Measurements from ENCODE around the gene SHROOM3. TPM values are rescaled to one million over a fixed set of nuclear protein-coding genes. Genes with fewer than 3 reads are reported as not detected.

Gene SHROOM3
- total RNA-seq, 2 experiments from 2014 or later = not detected

DNA sequence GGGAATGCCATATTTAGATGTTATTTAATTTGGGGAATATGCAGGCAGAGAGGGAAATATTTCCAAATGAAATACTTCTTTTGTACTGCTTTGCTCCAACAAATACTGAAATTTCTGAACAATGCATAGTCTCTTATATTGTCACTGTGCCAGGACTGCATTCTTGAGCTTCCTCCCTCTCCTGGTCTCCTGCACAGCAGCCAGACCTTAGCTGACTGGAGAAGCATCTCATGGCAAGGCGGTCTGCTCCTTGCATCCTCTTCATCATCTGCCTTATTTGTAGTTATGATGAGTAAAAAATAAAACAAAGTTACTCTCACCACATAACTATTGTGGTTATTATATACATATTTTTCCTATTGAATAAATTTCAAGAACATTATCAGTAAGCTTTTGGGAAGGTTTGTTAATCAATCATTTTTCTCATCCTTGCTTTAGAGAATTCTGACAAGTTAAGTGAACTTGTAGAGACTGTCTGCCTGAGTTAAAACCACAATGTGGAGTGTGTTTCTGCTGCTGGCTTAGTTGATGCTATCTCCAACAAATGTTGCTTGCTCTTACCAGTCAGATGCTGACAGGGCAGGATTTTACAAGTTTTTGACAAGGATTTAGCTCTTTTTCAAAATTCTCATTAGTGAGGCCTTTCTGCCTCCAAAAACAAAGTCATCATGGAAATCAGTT lies 309.4 kb downstream of the SHROOM3 start:
- no peaks in the 10 kb centered on the region for H3K36me3 Mint-ChIP-seq (ENCODE audit: low read depth)
- POLR2A ChIA-PET = no interaction called here
- peaks cover 2% of the 10 kb centered on the region for H3K27me3 Mint-ChIP-seq
- H3K9me3 Mint-ChIP-seq = no peaks in the 10 kb centered on the region
- CTCF ChIA-PET = no interaction called here
- no peak overlapping the region for H3K27ac Mint-ChIP-seq
- H3K4me1 Mint-ChIP-seq = no peaks in the 10 kb centered on the region
- no peak for DNase-seq
- no peak overlapping the region for H3K4me3 Mint-ChIP-seq

DNA sequence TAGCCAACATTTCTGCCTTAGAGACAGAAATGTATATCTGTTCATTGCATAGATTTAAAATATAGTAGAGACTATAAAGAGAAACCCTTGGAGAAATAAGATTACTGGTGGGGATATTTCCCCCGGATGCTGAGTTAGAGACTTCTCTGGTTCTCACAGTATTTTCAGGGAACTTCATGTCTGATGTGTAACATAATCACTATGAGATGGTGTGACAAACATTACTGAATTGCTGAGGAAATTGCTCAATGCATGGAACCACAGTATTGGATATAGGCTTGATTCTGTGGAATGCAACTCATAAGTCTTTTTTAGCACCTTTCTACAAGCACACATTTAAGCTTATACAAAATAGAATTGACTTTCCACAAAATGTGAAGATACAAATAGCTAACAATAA lies 310.2 kb downstream of the SHROOM3 start:
- Mint-ChIP-seq H3K4me3 (no peak overlapping the region), H3K27ac (no peak overlapping the region), H3K4me1 (no peaks in the 10 kb centered on the region), H3K9me3 (no peaks in the 10 kb centered on the region), H3K27me3 (peaks cover 8% of the 10 kb centered on the region), H3K36me3 (ENCODE audit: low read depth) (no peaks in the 10 kb centered on the region)
- no peak for DNase-seq
- ChIA-PET CTCF (interaction anchor here (0.6 to 1.0 kb wide), 2 partner anchors 12 to 276 kb away, joined by 4 read pairs; no protein-coding TSS in a partner anchor), POLR2A (no interaction called here)

GRCh38 chr4:76747563-76747962 lies 312.5 kb downstream of the SHROOM3 start:
- H3K36me3 Mint-ChIP-seq (ENCODE audit: low read depth) = no peaks in the 10 kb centered on the region
- peaks cover 20% of the 10 kb centered on the region for H3K27me3 Mint-ChIP-seq
- H3K27ac Mint-ChIP-seq = no peak overlapping the region
- ChIA-PET CTCF (no interaction called here), POLR2A (interaction anchor here (0.7 kb wide), 1 partner anchor 532 kb away, joined by 5 read pairs; no protein-coding TSS in a partner anchor)
- no peaks in the 10 kb centered on the region for H3K9me3 Mint-ChIP-seq
- DNase-seq = no peak
- no peak overlapping the region for H3K4me3 Mint-ChIP-seq
- no peaks in the 10 kb centered on the region for H3K4me1 Mint-ChIP-seq

DNA sequence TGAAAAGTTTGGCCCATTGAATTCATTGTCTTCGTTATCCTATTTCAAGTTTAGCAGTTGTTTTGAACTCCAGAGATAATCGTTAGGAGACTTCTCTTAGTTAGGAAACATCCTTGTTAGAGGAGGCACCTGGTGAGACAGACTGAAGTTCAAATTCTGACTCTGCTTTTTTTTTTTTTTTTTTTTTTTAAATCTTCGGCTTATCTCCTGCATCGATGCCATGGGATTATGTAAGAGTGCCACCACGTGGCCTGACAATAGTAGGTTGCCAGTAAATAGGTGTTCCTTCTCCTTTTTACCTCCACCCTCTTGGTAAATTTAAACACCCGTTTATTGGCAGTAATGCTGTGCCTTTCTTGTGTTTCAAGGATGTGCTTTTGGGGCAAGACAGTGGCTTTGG lies 313.6 kb downstream of the SHROOM3 start:
- Mint-ChIP-seq H3K27me3 (peaks cover 24% of the 10 kb centered on the region), H3K4me1 (peaks cover 2% of the 10 kb centered on the region), H3K4me3 (no peak overlapping the region), H3K9me3 (no peaks in the 10 kb centered on the region), H3K36me3 (ENCODE audit: low read depth) (no peaks in the 10 kb centered on the region), H3K27ac (no peak overlapping the region)
- peak; percentile 42 for DNase-seq
- CTCF ChIA-PET = no interaction called here
- POLR2A ChIA-PET = no interaction called here

GRCh38 chr4:76749355-76749754 lies 314.3 kb downstream of the SHROOM3 start:
- CTCF ChIA-PET = no interaction called here
- POLR2A ChIA-PET = no interaction called here

GRCh38 chr4:76750716-76751115 lies 315.7 kb downstream of the SHROOM3 start:
- POLR2A ChIA-PET = no interaction called here
- Mint-ChIP-seq H3K4me3 (no peak overlapping the region), H3K4me1 (peaks cover 2% of the 10 kb centered on the region), H3K36me3 (ENCODE audit: low read depth) (no peaks in the 10 kb centered on the region), H3K9me3 (no peaks in the 10 kb centered on the region), H3K27ac (no peak overlapping the region), H3K27me3 (peaks cover 24% of the 10 kb centered on the region)
- DNase-seq = no peak
- CTCF ChIA-PET = no interaction called here

More at GRCh38 chr4:76749355-76749754, 314.3 kb downstream of the SHROOM3 start:
- Mint-ChIP-seq H3K27ac (no peak overlapping the region), H3K36me3 (ENCODE audit: low read depth) (no peaks in the 10 kb centered on the region), H3K4me1 (peaks cover 2% of the 10 kb centered on the region), H3K27me3 (peaks cover 24% of the 10 kb centered on the region), H3K4me3 (no peak overlapping the region), H3K9me3 (no peaks in the 10 kb centered on the region)
- no peak for DNase-seq

- no peaks in the 10 kb centered on the region for H3K36me3 Mint-ChIP-seq (ENCODE audit: low read depth)
- H3K27ac Mint-ChIP-seq = no peak overlapping the region
- H3K27me3 Mint-ChIP-seq = peaks cover 24% of the 10 kb centered on the region
These were observed 316.7 kb downstream of the SHROOM3 start for GRCh38 chr4:76751612-76752343.

DNA sequence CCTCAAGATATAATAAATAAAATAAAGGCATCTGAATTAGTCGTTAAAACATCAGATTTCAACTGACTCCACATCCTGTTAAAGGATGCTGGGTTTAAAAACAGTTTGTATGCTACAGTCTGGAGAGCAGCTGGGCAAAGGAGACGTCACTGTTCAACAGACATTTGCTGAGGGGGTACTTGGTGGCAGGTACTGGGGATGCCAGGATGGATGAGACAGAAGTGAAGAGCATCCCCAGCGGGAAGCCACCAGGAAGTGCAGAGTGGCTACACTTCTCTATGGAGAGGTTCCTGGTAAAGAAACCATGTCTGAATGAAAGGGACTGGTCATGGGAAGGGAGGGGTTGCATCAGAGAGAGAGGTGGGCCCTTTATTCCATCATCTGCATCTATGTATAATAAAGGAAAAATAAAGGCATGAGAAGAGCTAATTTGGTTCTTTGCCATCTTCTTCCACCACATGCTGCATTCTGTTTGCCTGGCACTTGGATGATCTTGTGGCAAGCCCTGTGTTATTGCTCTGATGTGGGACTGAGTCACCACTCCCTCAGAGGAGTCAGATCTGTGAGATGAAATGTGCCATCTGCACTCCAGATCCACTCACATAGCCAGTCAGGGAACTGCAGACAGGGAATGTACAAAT lies 318.0 kb downstream of the SHROOM3 start:
- Mint-ChIP-seq H3K4me3 (no peak overlapping the region), H3K9me3 (no peaks in the 10 kb centered on the region), H3K27me3 (peaks cover 24% of the 10 kb centered on the region), H3K4me1 (peaks cover 3% of the 10 kb centered on the region), H3K36me3 (ENCODE audit: low read depth) (no peaks in the 10 kb centered on the region), H3K27ac (no peak overlapping the region)
- POLR2A ChIA-PET = no interaction called here
- no peak for DNase-seq
- CTCF ChIA-PET = interaction anchor here (0.5 kb wide), 1 partner anchor 126 kb away, joined by 3 read pairs; no protein-coding TSS in a partner anchor

More at GRCh38 chr4:76751612-76752343, 316.7 kb downstream of the SHROOM3 start:
- Mint-ChIP-seq H3K9me3 (no peaks in the 10 kb centered on the region), H3K4me1 (peaks cover 2% of the 10 kb centered on the region), H3K4me3 (no peak overlapping the region)
- POLR2A ChIA-PET = no interaction called here
- CTCF ChIA-PET = no interaction called here
- DNase-seq = no peak

- Mint-ChIP-seq H3K4me3 (no peak overlapping the region), H3K27ac (no peak overlapping the region), H3K36me3 (ENCODE audit: low read depth) (no peaks in the 10 kb centered on the region), H3K4me1 (peaks cover 3% of the 10 kb centered on the region), H3K27me3 (peaks cover 24% of the 10 kb centered on the region), H3K9me3 (no peaks in the 10 kb centered on the region)
- ChIA-PET CTCF (no interaction called here), POLR2A (no interaction called here)
- DNase-seq = no peak
These were observed 318.8 kb downstream of the SHROOM3 start for GRCh38 chr4:76753814-76754213.

GRCh38 chr4:76754439-76754838 lies 319.4 kb downstream of the SHROOM3 start:
- ChIA-PET CTCF (no interaction called here), POLR2A (no interaction called here)
- no peak for DNase-seq
- no peaks in the 10 kb centered on the region for H3K36me3 Mint-ChIP-seq (ENCODE audit: low read depth)
- H3K27me3 Mint-ChIP-seq = peaks cover 22% of the 10 kb centered on the region
- H3K4me3 Mint-ChIP-seq = no peak overlapping the region
- H3K27ac Mint-ChIP-seq = no peak overlapping the region
- H3K9me3 Mint-ChIP-seq = no peaks in the 10 kb centered on the region
- peaks cover 3% of the 10 kb centered on the region for H3K4me1 Mint-ChIP-seq

GRCh38 chr4:76755756-76756155 lies 320.7 kb downstream of the SHROOM3 start:
- CTCF ChIA-PET = no interaction called here
- H3K27ac Mint-ChIP-seq = no peak overlapping the region
- POLR2A ChIA-PET = no interaction called here
- no peak overlapping the region for H3K4me3 Mint-ChIP-seq
- H3K9me3 Mint-ChIP-seq = no peaks in the 10 kb centered on the region
- no peaks in the 10 kb centered on the region for H3K36me3 Mint-ChIP-seq (ENCODE audit: low read depth)
- H3K4me1 Mint-ChIP-seq = peaks cover 3% of the 10 kb centered on the region
- no peak for DNase-seq
- peaks cover 17% of the 10 kb centered on the region for H3K27me3 Mint-ChIP-seq

DNA sequence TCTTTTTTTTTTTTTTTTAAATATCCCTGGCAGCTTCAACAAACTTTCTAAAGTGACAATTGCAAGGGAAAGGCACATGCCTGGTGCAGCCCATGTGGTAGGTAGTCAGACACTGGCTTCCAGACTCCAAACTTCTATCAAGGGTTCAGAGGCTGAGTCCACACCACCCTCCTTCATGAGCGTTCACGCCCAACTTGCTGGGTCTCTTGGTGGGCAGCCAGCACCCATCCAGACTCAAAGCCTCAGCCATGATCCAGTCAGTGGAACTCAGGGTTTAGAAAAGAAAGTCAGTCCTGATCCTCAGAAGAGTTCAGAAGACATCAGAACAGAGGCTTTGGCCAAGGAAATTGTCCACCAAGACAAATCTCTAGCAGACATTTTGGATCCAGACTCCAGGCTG lies 321.4 kb downstream of the SHROOM3 start:
- Mint-ChIP-seq H3K27ac (no peak overlapping the region), H3K27me3 (peaks cover 16% of the 10 kb centered on the region), H3K9me3 (no peaks in the 10 kb centered on the region), H3K36me3 (ENCODE audit: low read depth) (no peaks in the 10 kb centered on the region), H3K4me1 (peaks cover 3% of the 10 kb centered on the region), H3K4me3 (no peak overlapping the region)
- POLR2A ChIA-PET = no interaction called here
- CTCF ChIA-PET = no interaction called here
- DNase-seq = no peak

GRCh38 chr4:76757418-76757939 lies 322.4 kb downstream of the SHROOM3 start:
- Mint-ChIP-seq H3K27ac (no peak overlapping the region), H3K36me3 (ENCODE audit: low read depth) (no peaks in the 10 kb centered on the region)
- CTCF ChIA-PET = interaction anchor here (0.6 to 1.0 kb wide), 2 partner anchors 9 to 12 kb away, joined by 3 to 4 read pairs; no protein-coding TSS in a partner anchor

More at GRCh38 chr4:76757418-76757939, 322.4 kb downstream of the SHROOM3 start:
- Mint-ChIP-seq H3K4me1 (peaks cover 3% of the 10 kb centered on the region), H3K4me3 (no peak overlapping the region), H3K9me3 (no peaks in the 10 kb centered on the region), H3K27me3 (peaks cover 7% of the 10 kb centered on the region)
- DNase-seq = no peak
- POLR2A ChIA-PET = no interaction called here

Measured in activated CD4-positive, alpha-beta T cell treated with anti-CD3 and anti-CD28 coated beads, Interleukin-2, amount 10 ng/mL, durations not matched to agents 7 days and 5 days (primary cell).